NCI-H524 treated with DMSO at 0.1 percent for 48 hours (cell line): ENCODE data around the gene CAMK2D.
A peak's percentile ranks its signal among the peaks of the same experiment; 100 is the strongest.

ENCODE experiments used
- DNase-seq: peaks from one replicate; lab custom pipeline; 2025; lab: John Stamatoyannopoulos, UW

Gene CAMK2D

GRCh38 chr4:113762186-113763028 lies 869 bp upstream of the CAMK2D start:
- peak; percentile 78 for DNase-seq

- no peak for DNase-seq
Measured at GRCh38 chr4:113760795-113761619, 531 bp downstream of the CAMK2D start.

- no peak for DNase-seq
Measured at GRCh38 chr4:113760094-113760794, 1.3 kb downstream of the CAMK2D start.

- DNase-seq: no peak
Measured at GRCh38 chr4:113759696-113760093, 1.8 kb downstream of the CAMK2D start.

GRCh38 chr4:113758372-113758771 lies 3.2 kb downstream of the CAMK2D start:
- no peak for DNase-seq

- no peak for DNase-seq
Measured at GRCh38 chr4:113757486-113757885, 4.1 kb downstream of the CAMK2D start.

- no peak for DNase-seq
Measured at GRCh38 chr4:113756005-113756410, 5.5 kb downstream of the CAMK2D start.

- DNase-seq: no peak
Measured at GRCh38 chr4:113750734-113751133, 10.8 kb downstream of the CAMK2D start.

GRCh38 chr4:113750296-113750695 lies 11.2 kb downstream of the CAMK2D start:
- no peak for DNase-seq

GRCh38 chr4:113749178-113749577 lies 12.4 kb downstream of the CAMK2D start:
- no peak for DNase-seq

GRCh38 chr4:113747949-113748348 lies 13.6 kb downstream of the CAMK2D start:
- DNase-seq: no peak

GRCh38 chr4:113745711-113746110 lies 15.8 kb downstream of the CAMK2D start:
- DNase-seq: no peak

GRCh38 chr4:113744667-113745240 lies 16.8 kb downstream of the CAMK2D start:
- no peak for DNase-seq

- DNase-seq: no peak
Measured at GRCh38 chr4:113743690-113744089, 17.8 kb downstream of the CAMK2D start.

- DNase-seq: no peak
Measured at GRCh38 chr4:113742643-113743042, 18.9 kb downstream of the CAMK2D start.

- DNase-seq: no peak
Measured at GRCh38 chr4:113741956-113742355, 19.6 kb downstream of the CAMK2D start.

GRCh38 chr4:113740857-113741379 lies 20.6 kb downstream of the CAMK2D start:
- DNase-seq: no peak

GRCh38 chr4:113739197-113739596 lies 22.3 kb downstream of the CAMK2D start:
- no peak for DNase-seq

GRCh38 chr4:113738251-113738650 lies 23.3 kb downstream of the CAMK2D start:
- DNase-seq: no peak

- DNase-seq: no peak
Measured at GRCh38 chr4:113733685-113734084, 27.9 kb downstream of the CAMK2D start.

- no peak for DNase-seq
Measured at GRCh38 chr4:113732967-113733527, 28.5 kb downstream of the CAMK2D start.
